ENCODE measurements around the gene FEZ2.

Gene FEZ2

GRCh38 chr2:36560726-36561125, 37.2 kb downstream of the FEZ2 start:
- no peak for DNase-seq

GRCh38 chr2:36559221-36559942, 38.6 kb downstream of the FEZ2 start:
- no peak for DNase-seq

- DNase-seq = no peak
These were observed 41.1 kb downstream of the FEZ2 start for GRCh38 chr2:36556842-36557241.

GRCh38 chr2:36555789-36556188, 42.2 kb downstream of the FEZ2 start:
- DNase-seq = no peak

- DNase-seq = no peak
These were observed 43.4 kb downstream of the FEZ2 start for GRCh38 chr2:36554531-36554930.

- DNase-seq = no peak
These were observed 44.3 kb downstream of the FEZ2 start for GRCh38 chr2:36553683-36554082.

- no peak for DNase-seq
These were observed 48.0 kb downstream of the FEZ2 start for GRCh38 chr2:36550006-36550405.

GRCh38 chr2:36549165-36549574, 48.8 kb downstream of the FEZ2 start:
- DNase-seq = no peak

- no peak for DNase-seq
These were observed 50.1 kb downstream of the FEZ2 start for GRCh38 chr2:36547906-36548305.

GRCh38 chr2:36545871-36546416, 52.0 kb downstream of the FEZ2 start:
- DNase-seq = no peak

GRCh38 chr2:36544638-36545338, 53.2 kb downstream of the FEZ2 start:
- DNase-seq = no peak

- DNase-seq = no peak
These were observed 55.9 kb downstream of the FEZ2 start for GRCh38 chr2:36541891-36542595.

GRCh38 chr2:36540986-36541754, 56.8 kb downstream of the FEZ2 start:
- DNase-seq = no peak

- no peak for DNase-seq
These were observed 58.3 kb downstream of the FEZ2 start for GRCh38 chr2:36539631-36540030.

- DNase-seq = no peak
These were observed 59.6 kb downstream of the FEZ2 start for GRCh38 chr2:36538335-36538734.

GRCh38 chr2:36536776-36537175, 61.2 kb downstream of the FEZ2 start:
- DNase-seq = no peak

GRCh38 chr2:36535099-36535498, 62.9 kb downstream of the FEZ2 start:
- DNase-seq = no peak

- DNase-seq = no peak
These were observed 63.6 kb downstream of the FEZ2 start for GRCh38 chr2:36534275-36534799.

GRCh38 chr2:36530983-36531354, 67.0 kb downstream of the FEZ2 start:
- DNase-seq = no peak

- no peak for DNase-seq
These were observed 67.6 kb downstream of the FEZ2 start for GRCh38 chr2:36530178-36530982.

- no peak for DNase-seq
These were observed 69.1 kb downstream of the FEZ2 start for GRCh38 chr2:36528766-36529392.

Measured in stimulated activated CD4-positive, alpha-beta T cell treated with anti-CD3 and anti-CD28 coated beads, Interleukin-2, amount 100 ng/mL, for 24 hours (primary cell).